C4-2B (cell line): ENCODE data around the gene IGLL1.

Experiments used
- ZFX ChIP-seq: fragments of 450-650 bp; IDR thresholded peaks from 2 replicates; pipeline ENCODE4 v1.6.1; 2017
- TF ChIP-seq, protein P1 (sequence below): fragments of 450-650 bp; conservative IDR thresholded peaks from 2 replicates; pipeline ENCODE4 v1.5.1; 2017; ENCODE audit warnings: mild to moderate bottlenecking

DNA sequence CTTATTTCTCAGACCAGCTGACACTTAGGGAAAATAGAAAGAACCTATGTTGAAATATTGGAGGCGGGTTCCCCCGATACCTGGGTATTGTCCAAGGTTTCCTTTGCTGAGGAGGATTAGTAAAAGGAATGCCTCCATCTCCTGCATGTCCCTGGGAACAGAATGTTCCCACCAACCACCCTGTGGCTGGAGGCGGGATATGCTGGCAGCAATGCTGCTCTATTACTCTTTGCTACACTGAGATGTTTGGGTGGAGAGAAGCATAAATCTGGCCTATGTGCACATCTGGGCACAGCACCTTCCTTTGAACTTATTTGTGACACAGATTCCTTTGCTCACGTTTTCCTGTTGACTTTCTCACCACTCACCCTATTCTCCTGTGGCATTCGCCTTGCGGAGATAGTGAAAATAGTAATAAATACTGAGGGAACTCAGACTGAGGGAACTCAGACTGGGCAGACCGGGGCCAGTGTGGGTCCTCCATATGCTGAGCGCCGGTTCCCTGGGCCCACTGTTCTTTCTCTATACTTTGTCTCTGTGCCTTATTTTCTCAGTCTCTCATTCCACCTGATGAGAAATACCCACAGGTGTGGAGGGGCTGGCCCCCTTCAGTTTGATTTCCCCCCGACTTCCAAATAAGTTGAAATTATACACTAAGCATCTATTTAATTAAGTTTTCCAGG, 32.1 kb downstream of the IGLL1 start:
- TF ChIP-seq, protein P1, sequence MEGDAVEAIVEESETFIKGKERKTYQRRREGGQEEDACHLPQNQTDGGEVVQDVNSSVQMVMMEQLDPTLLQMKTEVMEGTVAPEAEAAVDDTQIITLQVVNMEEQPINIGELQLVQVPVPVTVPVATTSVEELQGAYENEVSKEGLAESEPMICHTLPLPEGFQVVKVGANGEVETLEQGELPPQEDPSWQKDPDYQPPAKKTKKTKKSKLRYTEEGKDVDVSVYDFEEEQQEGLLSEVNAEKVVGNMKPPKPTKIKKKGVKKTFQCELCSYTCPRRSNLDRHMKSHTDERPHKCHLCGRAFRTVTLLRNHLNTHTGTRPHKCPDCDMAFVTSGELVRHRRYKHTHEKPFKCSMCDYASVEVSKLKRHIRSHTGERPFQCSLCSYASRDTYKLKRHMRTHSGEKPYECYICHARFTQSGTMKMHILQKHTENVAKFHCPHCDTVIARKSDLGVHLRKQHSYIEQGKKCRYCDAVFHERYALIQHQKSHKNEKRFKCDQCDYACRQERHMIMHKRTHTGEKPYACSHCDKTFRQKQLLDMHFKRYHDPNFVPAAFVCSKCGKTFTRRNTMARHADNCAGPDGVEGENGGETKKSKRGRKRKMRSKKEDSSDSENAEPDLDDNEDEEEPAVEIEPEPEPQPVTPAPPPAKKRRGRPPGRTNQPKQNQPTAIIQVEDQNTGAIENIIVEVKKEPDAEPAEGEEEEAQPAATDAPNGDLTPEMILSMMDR: no peak
- TF ChIP-seq ZFX: no peak
